H9 (cell line): ENCODE measurements around the gene SELENOV. TPM values are rescaled to one million over a fixed set of nuclear protein-coding genes. Genes with fewer than 3 reads are reported as not detected.
A peak's percentile ranks its signal among the peaks of the same experiment; 100 is the strongest.

Experiments
- DNase-seq: peaks from one replicate; pipeline ENCODE4 v3.0.0-alpha.2; 2017
- H2AFZ ChIP-seq: one replicate; pipeline ENCODE4 v1.6.1; 2013; ENCODE audit warnings: mild to moderate bottlenecking, low read length, control low read depth, moderate library complexity
- H2AK5ac ChIP-seq: 2 replicates; pipeline ENCODE4 v1.6.1; 2013; ENCODE audit warnings: low read length, control low read depth, mixed read lengths; ENCODE audit not compliant: insufficient read length
- H2BK120ac ChIP-seq: one replicate; pipeline ENCODE4 v1.6.1; 2013; ENCODE audit warnings: low read depth, mild to moderate bottlenecking, low read length, control low read depth, inconsistent platforms; ENCODE audit not compliant: poor library complexity, severe bottlenecking
- H2BK12ac ChIP-seq: 2 replicates; pipeline ENCODE4 v1.6.1; 2013; ENCODE audit warnings: low read length, control low read depth, mixed read lengths, low read depth; ENCODE audit not compliant: insufficient read length
- H2BK15ac ChIP-seq: 2 replicates; pipeline ENCODE4 v1.6.1; 2013; ENCODE audit warnings: low read depth, low read length, control low read depth
- H2BK20ac ChIP-seq: one replicate; pipeline ENCODE4 v1.6.1; 2013; ENCODE audit warnings: low read depth, mild to moderate bottlenecking, low read length, control low read depth, inconsistent platforms; ENCODE audit not compliant: poor library complexity, severe bottlenecking
- H2BK5ac ChIP-seq: 2 replicates; pipeline ENCODE4 v1.6.1; 2013; ENCODE audit warnings: low read length, control low read depth, mixed read lengths; ENCODE audit not compliant: insufficient read length
- H3K14ac ChIP-seq: 2 replicates; pipeline ENCODE4 v1.6.1; 2013; ENCODE audit warnings: low read length, control low read depth; ENCODE audit not compliant: insufficient read depth
- H3K18ac ChIP-seq: 2 replicates; pipeline ENCODE4 v1.6.1; 2013; ENCODE audit warnings: low read depth, mild to moderate bottlenecking, mixed read lengths, low read length, control low read depth; ENCODE audit not compliant: insufficient read length
- H3K23ac ChIP-seq: 2 replicates; pipeline ENCODE4 v1.6.1; 2013; ENCODE audit warnings: low read length, control low read depth, mixed read lengths, low read depth; ENCODE audit not compliant: insufficient read length
- H3K23me2 ChIP-seq: 2 replicates; pipeline ENCODE4 v1.6.1; 2013; ENCODE audit warnings: low read depth, mild to moderate bottlenecking, mixed read lengths, low read length, control low read depth; ENCODE audit not compliant: insufficient read length, poor library complexity, severe bottlenecking
- H3K27ac ChIP-seq: 2 replicates; pipeline ENCODE4 v1.5.1; 2013; ENCODE audit warnings: low read length, control low read depth, mixed read lengths, low read depth; ENCODE audit not compliant: insufficient read length
- H3K27me3 ChIP-seq: 2 replicates; pipeline ENCODE4 v1.6.1; 2013; ENCODE audit warnings: low read length, control low read depth, inconsistent platforms; ENCODE audit not compliant: insufficient read depth
- H3K4ac ChIP-seq: 2 replicates; pipeline ENCODE4 v1.6.1; 2013; ENCODE audit warnings: low read depth, mild to moderate bottlenecking, control low read depth, inconsistent platforms, low read length, moderate library complexity
- H3K4me1 ChIP-seq: 2 replicates; pipeline ENCODE4 v1.6.1; 2013; ENCODE audit warnings: low read length, control low read depth, inconsistent platforms; ENCODE audit not compliant: insufficient read depth
- H3K4me2 ChIP-seq: 2 replicates; pipeline ENCODE4 v1.6.1; 2013; ENCODE audit warnings: low read length, control low read depth, mixed read lengths; ENCODE audit not compliant: insufficient read length, insufficient read depth
- H3K56ac ChIP-seq: 2 replicates; pipeline ENCODE4 v1.6.1; 2013; ENCODE audit warnings: low read depth, mild to moderate bottlenecking, mixed read lengths, low read length, control low read depth; ENCODE audit not compliant: insufficient read length
- H3K79me1 ChIP-seq: 2 replicates; pipeline ENCODE4 v1.6.1; 2013; ENCODE audit warnings: low read depth, mild to moderate bottlenecking, moderate library complexity, low read length, control low read depth, inconsistent platforms; ENCODE audit not compliant: insufficient read depth, poor library complexity, severe bottlenecking
- H3K79me2 ChIP-seq: 2 replicates; pipeline ENCODE4 v1.6.1; 2013; ENCODE audit warnings: low read length, control low read depth, inconsistent platforms; ENCODE audit not compliant: insufficient read depth
- H3K9ac ChIP-seq: 2 replicates; pipeline ENCODE4 v1.6.1; 2013; ENCODE audit warnings: low read length, control low read depth, mixed read lengths; ENCODE audit not compliant: insufficient read length; ENCODE audit errors: extremely low read depth
- H3K9me3 ChIP-seq: one replicate; pipeline ENCODE4 v1.6.1; 2013; ENCODE audit warnings: low read depth, low read length, inconsistent platforms; ENCODE audit not compliant: control insufficient read depth
- H3T11ph ChIP-seq: one replicate; pipeline ENCODE4 v1.6.1; 2013; ENCODE audit warnings: mild to moderate bottlenecking, low read length, control low read depth, inconsistent platforms
- H4K20me1 ChIP-seq: one replicate; pipeline ENCODE4 v1.6.1; 2013; ENCODE audit not compliant: control insufficient read depth, insufficient read length, insufficient read depth
- H4K5ac ChIP-seq: 2 replicates; pipeline ENCODE4 v1.6.1; 2013; ENCODE audit warnings: low read depth, mild to moderate bottlenecking, mixed read lengths, low read length, control low read depth; ENCODE audit not compliant: insufficient read length
- H4K8ac ChIP-seq: replicated peaks from 2 replicates; pipeline ENCODE4 v1.6.1; 2013; ENCODE audit warnings: low read length, control low read depth, mixed read lengths, low read depth; ENCODE audit not compliant: insufficient read length
- H4K91ac ChIP-seq: 2 replicates; pipeline ENCODE4 v1.6.1; 2013; ENCODE audit warnings: low read depth, mild to moderate bottlenecking, moderate library complexity, mixed read lengths, low read length, control low read depth; ENCODE audit not compliant: insufficient read length
- H3K27ac Mint-ChIP-seq, 3 experiments: 2 replicates in 2 of 3; 3 replicates in 1 of 3; pipeline ENCODE4 v1.8.0; 2020 to 2021; ENCODE audit warnings: mixed read lengths in 3 of 3, mild to moderate bottlenecking in 1 of 3, moderate library complexity in 1 of 3
- H3K27me3 Mint-ChIP-seq: 2 replicates; pipeline ENCODE4 v1.8.0; 2021; ENCODE audit warnings: low read depth, mild to moderate bottlenecking, moderate library complexity, mixed read lengths
- H3K36me3 Mint-ChIP-seq, 3 experiments: 2 replicates in 2 of 3; 3 replicates in 1 of 3; pipeline ENCODE4 v1.8.0; 2020 to 2021; ENCODE audit warnings: low read depth in 3 of 3, mixed read lengths in 3 of 3; ENCODE audit not compliant: insufficient read depth in 1 of 3
- H3K4me1 Mint-ChIP-seq, 2 experiments: 2 replicates each; pipeline ENCODE4 v1.8.0; 2020; ENCODE audit warnings: mixed read lengths in 2 of 2
- H3K4me3 Mint-ChIP-seq, 2 experiments: 2 replicates in 1 of 2; 3 replicates in 1 of 2; pipeline ENCODE4 v1.8.0; 2020 to 2021; ENCODE audit warnings: mild to moderate bottlenecking in 2 of 2, mixed read lengths in 2 of 2, moderate library complexity in 1 of 2
- H3K9me3 Mint-ChIP-seq, 2 experiments: 2 replicates in 1 of 2; 3 replicates in 1 of 2; pipeline ENCODE4 v1.8.0; 2020; ENCODE audit warnings: mild to moderate bottlenecking in 2 of 2, mixed read lengths in 2 of 2, moderate library complexity in 1 of 2
- WGBS: extraction: QIAGEN DNeasy Blood & Tissue Kit; methylation state at CpG from one replicate; pipeline ENCODE4 v1.1.7; 2013; ENCODE audit warnings: missing lambda C conversion rate, low lambda C conversion rate, mixed read lengths; ENCODE audit not compliant: insufficient read length; ENCODE audit errors: extremely low coverage; 5-methylcytosine and 5-hydroxymethylcytosine counted together
- total RNA-seq: library from RNA; stranded (reverse); gene quantifications from 2 replicates; pipeline ENCODE4 v1.2.1, GENCODE V29; 2021
- TF ChIP-seq, protein P1 (sequence below): fragments of 200-600 bp; sonication (generic); conservative IDR thresholded peaks from 3 replicates; pipeline ENCODE4 v1.8.0; 2021; ENCODE audit warnings: antibody characterized with exemption, mild to moderate bottlenecking

The SELENOV gene
- total RNA-seq, 1 experiment from 2014 or later = 6.9 TPM

DNA sequence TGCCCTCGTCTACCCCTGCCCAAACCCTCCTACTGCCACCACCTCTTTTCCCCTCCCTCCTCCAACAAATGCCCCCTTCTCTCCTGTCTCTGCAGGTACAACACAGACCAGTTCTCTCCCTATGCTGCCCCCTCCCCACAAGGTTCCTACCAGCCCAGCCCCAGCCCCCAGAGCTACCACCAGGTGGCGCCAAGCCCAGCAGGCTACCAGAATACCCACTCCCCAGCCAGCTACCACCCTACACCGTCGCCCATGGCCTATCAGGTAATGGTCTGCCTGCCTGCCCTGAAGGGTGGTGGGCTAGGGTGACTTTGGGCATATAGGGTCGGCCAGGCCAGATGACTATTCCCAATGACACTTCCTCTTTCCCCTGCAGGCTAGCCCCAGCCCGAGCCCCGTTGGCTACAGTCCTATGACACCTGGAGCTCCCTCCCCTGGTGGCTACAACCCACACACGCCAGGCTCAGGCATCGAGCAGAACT is 40.8 kb upstream of the SELENOV start:
- Histone ChIP-seq H3K14ac (no peak overlapping the region), H4K91ac (no peak overlapping the region), H3K27me3 (no peaks in the 10 kb centered on the region), H3K79me2 (no peaks in the 10 kb centered on the region), H2BK12ac (no peak overlapping the region), H3K27ac (no peak overlapping the region), H3T11ph (no peak overlapping the region), H3K4me1 (no peaks in the 10 kb centered on the region), H2AK5ac (no peak overlapping the region), H3K79me1 (no peaks in the 10 kb centered on the region), H2BK5ac (no peak overlapping the region), H3K4ac (no peak overlapping the region), H3K23ac (no peak overlapping the region), H4K8ac (no peak overlapping the region), H4K20me1 (no peaks in the 10 kb centered on the region), H3K56ac (no peak overlapping the region), H2BK20ac (no peak overlapping the region), H3K9ac (no peak overlapping the region), H4K5ac (no peak overlapping the region), H3K23me2 (no peaks in the 10 kb centered on the region), H2BK120ac (no peak overlapping the region), H3K9me3 (no peaks in the 10 kb centered on the region), H3K4me2 (no peak overlapping the region), H2AFZ (no peak overlapping the region), H2BK15ac (no peak overlapping the region), H3K18ac (no peak overlapping the region)
- DNase-seq = peak; percentile 84
- Mint-ChIP-seq H3K4me1 (peaks cover 0 to 5% of the 10 kb centered on the region in 2 experiments; a peak in 1 of 4 replicates), H3K4me3 (0 out of 5 replicates have a peak overlapping the region, but pooled peaks of 1 of the 2 experiments have one; percentile 29), H3K9me3 (no peaks in the 10 kb centered on the region; a peak in 1 of 5 replicates), H3K36me3 (peaks cover 38 to 73% (median 69%) of the 10 kb centered on the region in 3 experiments; a peak in 6 of 7 replicates), H3K27ac (peak overlapping the region in 2 of 3 experiments; percentile 63 to 68; a peak in 3 of 7 replicates), H3K27me3 (no peaks in the 10 kb centered on the region; the same call in 1 of the 2 replicates)
- TF ChIP-seq, protein P1, sequence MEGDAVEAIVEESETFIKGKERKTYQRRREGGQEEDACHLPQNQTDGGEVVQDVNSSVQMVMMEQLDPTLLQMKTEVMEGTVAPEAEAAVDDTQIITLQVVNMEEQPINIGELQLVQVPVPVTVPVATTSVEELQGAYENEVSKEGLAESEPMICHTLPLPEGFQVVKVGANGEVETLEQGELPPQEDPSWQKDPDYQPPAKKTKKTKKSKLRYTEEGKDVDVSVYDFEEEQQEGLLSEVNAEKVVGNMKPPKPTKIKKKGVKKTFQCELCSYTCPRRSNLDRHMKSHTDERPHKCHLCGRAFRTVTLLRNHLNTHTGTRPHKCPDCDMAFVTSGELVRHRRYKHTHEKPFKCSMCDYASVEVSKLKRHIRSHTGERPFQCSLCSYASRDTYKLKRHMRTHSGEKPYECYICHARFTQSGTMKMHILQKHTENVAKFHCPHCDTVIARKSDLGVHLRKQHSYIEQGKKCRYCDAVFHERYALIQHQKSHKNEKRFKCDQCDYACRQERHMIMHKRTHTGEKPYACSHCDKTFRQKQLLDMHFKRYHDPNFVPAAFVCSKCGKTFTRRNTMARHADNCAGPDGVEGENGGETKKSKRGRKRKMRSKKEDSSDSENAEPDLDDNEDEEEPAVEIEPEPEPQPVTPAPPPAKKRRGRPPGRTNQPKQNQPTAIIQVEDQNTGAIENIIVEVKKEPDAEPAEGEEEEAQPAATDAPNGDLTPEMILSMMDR = peak; percentile 88
- no CpG with 5 or more reads among the region's 9 CpGs for WGBS
